ENCODE measurements around the gene DDX52. TPM values are rescaled to one million over a fixed set of nuclear protein-coding genes. Genes with fewer than 3 reads are reported as not detected.

DDX52 gene
- total and polyA plus RNA-seq, 2 of the 13 experiments (the other 11 are each of a cell fraction or from before 2014, with no cell fraction given): 8.9 to 36.1 TPM

DNA sequence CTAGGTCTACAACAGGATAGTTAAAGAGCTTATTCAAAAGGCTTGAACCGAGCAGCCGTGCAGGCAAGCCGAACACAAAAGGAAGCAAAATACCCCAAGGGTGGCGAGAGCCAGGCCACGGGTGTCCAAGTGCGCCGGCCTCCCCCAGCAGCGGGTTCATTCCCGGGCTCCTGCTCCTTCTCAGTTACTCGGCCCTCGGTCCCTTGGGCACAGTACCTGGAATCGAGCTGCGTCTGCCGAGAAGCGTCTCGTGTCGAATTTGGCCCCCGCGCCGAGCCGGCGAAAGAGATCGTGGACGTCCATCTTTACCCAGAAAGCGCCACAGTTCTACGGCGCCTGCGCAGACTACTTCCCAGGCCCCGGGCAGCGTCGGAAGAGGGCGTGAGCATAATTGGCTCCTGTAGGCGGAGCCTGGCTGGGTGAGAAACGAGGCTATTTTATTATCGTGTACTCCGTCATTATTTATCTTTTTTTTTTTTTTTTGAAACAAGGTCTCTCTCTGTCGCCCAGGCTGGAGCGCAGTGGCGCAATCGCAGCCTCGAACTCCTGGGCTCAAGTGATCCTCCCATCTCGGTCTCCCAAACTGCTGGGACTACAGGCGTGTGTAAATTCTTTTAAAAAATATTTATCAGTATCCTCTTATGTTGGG is at the start of gene DDX52 (continued):
- TF ChIP-seq ZNF280B (CRISPR knock-in tag; IDR thresholded peaks at IDR 0.05; ENCODE audit: borderline replicate concordance) (peak; percentile 79; the same call in 1 of the 2 replicates), ETV6 (CRISPR knock-in tag; conservative IDR thresholded peaks at IDR 0.05) (0 out of 2 replicates have a peak, but pooled peaks have one; percentile 33), MEIS2 (CRISPR knock-in tag; IDR thresholded peaks at IDR 0.05) (no peak), FOXP1 (IDR thresholded peaks at IDR 0.05) (no peak), FOXP1 (CRISPR knock-in tag; IDR thresholded peaks at IDR 0.05) (no peak), PCBP2 (optimal IDR thresholded peaks at IDR 0.05; ENCODE audit: low read depth, low read length, poor library complexity, severe bottlenecking) (no peak), ZNF747 (CRISPR knock-in tag; IDR thresholded peaks at IDR 0.05; ENCODE audit: borderline replicate concordance) (peak; percentile 58; the same call in 1 of the 2 replicates), ZNF839 (CRISPR knock-in tag; IDR thresholded peaks at IDR 0.05; ENCODE audit: borderline replicate concordance) (no peak), TFE3 (CRISPR knock-in tag; IDR thresholded peaks at IDR 0.05) (0 out of 2 replicates have a peak, but pooled peaks have one; percentile 28), KLF9 (CRISPR knock-in tag; IDR thresholded peaks at IDR 0.05; ENCODE audit: low read depth) (no peak), ZNF678 (CRISPR knock-in tag; IDR thresholded peaks at IDR 0.05) (no peak), ZNF768 (CRISPR knock-in tag; IDR thresholded peaks at IDR 0.05) (peak; percentile 23; the same call in 1 of the 2 replicates), ARNT (IDR thresholded peaks at IDR 0.05) (no peak), SP140L (CRISPR knock-in tag; IDR thresholded peaks at IDR 0.05; ENCODE audit: borderline replicate concordance) (0 out of 2 replicates have a peak, but pooled peaks have one; percentile 35), KMT2A (CRISPR knock-in tag; IDR thresholded peaks at IDR 0.05) (peak; percentile 77), SMAD9 (CRISPR knock-in tag; IDR thresholded peaks at IDR 0.05) (no peak), SP4 (CRISPR knock-in tag; IDR thresholded peaks at IDR 0.05) (peak; percentile 44; the same call in 1 of the 2 replicates), DMAP1 (CRISPR knock-in tag; IDR thresholded peaks at IDR 0.05) (peak; percentile 67), TSC22D2 (CRISPR knock-in tag; IDR thresholded peaks at IDR 0.05; ENCODE audit: borderline replicate concordance) (peak; percentile 44; the same call in 1 of the 2 replicates), ELF3 (CRISPR knock-in tag; IDR thresholded peaks at IDR 0.05) (0 out of 2 replicates have a peak, but pooled peaks have one; percentile 25), FOXC1 (CRISPR knock-in tag; IDR thresholded peaks at IDR 0.05; ENCODE audit: borderline replicate concordance) (no peak; the same call in 1 of the 2 replicates), PHF20 (CRISPR knock-in tag; IDR thresholded peaks at IDR 0.05) (peak; percentile 61; the same call in 1 of the 2 replicates), RBAK (CRISPR knock-in tag; IDR thresholded peaks at IDR 0.05) (no peak)
- TF ChIP-seq, protein P1, sequence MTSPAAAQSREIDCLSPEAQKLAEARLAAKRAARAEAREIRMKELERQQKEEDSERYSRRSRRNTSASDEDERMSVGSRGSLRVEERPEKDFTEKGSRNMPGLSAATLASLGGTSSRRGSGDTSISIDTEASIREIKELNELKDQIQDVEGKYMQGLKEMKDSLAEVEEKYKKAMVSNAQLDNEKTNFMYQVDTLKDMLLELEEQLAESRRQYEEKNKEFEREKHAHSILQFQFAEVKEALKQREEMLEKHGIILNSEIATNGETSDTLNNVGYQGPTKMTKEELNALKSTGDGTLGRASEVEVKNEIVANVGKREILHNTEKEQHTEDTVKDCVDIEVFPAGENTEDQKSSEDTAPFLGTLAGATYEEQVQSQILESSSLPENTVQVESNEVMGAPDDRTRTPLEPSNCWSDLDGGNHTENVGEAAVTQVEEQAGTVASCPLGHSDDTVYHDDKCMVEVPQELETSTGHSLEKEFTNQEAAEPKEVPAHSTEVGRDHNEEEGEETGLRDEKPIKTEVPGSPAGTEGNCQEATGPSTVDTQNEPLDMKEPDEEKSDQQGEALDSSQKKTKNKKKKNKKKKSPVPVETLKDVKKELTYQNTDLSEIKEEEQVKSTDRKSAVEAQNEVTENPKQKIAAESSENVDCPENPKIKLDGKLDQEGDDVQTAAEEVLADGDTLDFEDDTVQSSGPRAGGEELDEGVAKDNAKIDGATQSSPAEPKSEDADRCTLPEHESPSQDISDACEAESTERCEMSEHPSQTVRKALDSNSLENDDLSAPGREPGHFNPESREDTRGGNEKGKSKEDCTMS (CRISPR knock-in tag; conservative IDR thresholded peaks at IDR 0.05): no peak
- TF ChIP-seq, protein P2, sequence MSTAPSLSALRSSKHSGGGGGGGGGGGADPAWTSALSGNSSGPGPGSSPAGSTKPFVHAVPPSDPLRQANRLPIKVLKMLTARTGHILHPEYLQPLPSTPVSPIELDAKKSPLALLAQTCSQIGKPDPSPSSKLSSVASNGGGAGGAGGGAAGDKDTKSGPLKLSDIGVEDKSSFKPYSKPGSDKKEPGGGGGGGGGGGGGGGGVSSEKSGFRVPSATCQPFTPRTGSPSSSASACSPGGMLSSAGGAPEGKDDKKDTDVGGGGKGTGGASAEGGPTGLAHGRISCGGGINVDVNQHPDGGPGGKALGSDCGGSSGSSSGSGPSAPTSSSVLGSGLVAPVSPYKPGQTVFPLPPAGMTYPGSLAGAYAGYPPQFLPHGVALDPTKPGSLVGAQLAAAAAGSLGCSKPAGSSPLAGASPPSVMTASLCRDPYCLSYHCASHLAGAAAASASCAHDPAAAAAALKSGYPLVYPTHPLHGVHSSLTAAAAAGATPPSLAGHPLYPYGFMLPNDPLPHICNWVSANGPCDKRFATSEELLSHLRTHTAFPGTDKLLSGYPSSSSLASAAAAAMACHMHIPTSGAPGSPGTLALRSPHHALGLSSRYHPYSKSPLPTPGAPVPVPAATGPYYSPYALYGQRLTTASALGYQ (CRISPR knock-in tag; IDR thresholded peaks at IDR 0.05): peak; percentile 48; the same call in 1 of the 2 replicates

Measured in HepG2 (cell line).